ENCODE measurements around the gene MRAP2.

DNA sequence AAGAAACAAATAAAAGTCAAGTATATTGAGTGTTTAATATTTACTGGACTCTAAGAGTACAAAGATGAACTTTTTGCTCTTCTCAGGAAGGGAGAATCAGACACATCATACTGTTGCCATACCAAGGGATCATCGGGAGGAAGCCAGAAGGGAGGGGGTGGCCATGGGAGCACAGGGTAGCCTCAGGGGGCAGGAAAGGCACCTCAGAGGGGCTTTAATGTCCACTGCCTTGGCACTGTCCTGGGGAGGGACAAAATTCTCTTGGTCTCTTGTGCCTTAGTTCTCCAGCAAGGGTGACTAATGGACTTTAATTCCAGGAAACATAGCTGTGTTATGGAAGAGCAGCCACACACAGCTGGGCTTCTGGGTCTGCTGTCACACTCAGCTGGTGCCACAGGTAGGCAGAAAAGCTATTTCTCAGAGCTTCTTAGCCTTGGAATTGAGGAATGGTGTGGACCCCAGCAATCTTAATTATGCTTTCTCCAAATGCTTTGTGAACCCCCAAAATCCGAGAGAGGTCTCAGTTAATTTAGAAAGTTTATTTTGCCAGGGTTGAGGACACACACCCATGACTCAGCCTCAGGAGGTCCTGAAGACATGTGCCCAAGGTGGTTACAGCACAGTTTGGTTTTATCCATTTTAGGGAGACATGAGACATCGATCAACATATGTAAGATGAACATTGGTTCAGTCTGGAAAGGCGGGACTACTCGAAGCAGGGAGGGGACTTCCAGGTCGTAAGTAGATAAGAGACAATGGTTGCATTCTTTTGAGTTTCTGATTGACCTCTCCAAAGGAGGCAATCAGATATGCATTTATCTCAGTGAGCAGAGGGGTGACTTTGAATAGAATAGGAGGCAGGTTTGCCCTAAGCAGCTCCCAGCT, 53.2 kb downstream of the MRAP2 start:
- TF ChIP-seq, protein P1, sequence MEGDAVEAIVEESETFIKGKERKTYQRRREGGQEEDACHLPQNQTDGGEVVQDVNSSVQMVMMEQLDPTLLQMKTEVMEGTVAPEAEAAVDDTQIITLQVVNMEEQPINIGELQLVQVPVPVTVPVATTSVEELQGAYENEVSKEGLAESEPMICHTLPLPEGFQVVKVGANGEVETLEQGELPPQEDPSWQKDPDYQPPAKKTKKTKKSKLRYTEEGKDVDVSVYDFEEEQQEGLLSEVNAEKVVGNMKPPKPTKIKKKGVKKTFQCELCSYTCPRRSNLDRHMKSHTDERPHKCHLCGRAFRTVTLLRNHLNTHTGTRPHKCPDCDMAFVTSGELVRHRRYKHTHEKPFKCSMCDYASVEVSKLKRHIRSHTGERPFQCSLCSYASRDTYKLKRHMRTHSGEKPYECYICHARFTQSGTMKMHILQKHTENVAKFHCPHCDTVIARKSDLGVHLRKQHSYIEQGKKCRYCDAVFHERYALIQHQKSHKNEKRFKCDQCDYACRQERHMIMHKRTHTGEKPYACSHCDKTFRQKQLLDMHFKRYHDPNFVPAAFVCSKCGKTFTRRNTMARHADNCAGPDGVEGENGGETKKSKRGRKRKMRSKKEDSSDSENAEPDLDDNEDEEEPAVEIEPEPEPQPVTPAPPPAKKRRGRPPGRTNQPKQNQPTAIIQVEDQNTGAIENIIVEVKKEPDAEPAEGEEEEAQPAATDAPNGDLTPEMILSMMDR (conservative IDR thresholded peaks at IDR 0.05; ENCODE audit: low read depth, low read length), result no peak
- no peak for TF ChIP-seq EZH2 (IDR thresholded peaks at IDR 0.05; ENCODE audit: low read length, unreplicated experiment)

All from PC-3 (cell line).